Activated CD4-positive, alpha-beta T cell treated with anti-CD3 and anti-CD28 coated beads, Interleukin-2, amount 50 U/mL, for 1 hour (primary cell): ENCODE measurements around the gene STK26.
"Not testable (repeated sequence)": the region's sequence is repeated elsewhere in the genome, so short reads cannot be mapped to it uniquely, and the experiment has no call there.

Source experiments
- DNase-seq: peaks from one replicate; pipeline ENCODE4 v3.0.0-alpha.2; 2020

Gene STK26

GRCh38 chrX:132022967-132023895, at the start of gene STK26:
Gene STK26, plus strand, starts transcription at chrX:132023302. Its CDS starts 316 bp downstream, at chrX:132023618.
- DNase-seq = peak; percentile 68

GRCh38 chrX:131975851-131976250, 47.3 kb upstream of the STK26 start:
- DNase-seq = no peak

GRCh38 chrX:131977619-131978018, 45.5 kb upstream of the STK26 start:
- DNase-seq = no peak

- no peak for DNase-seq
These were observed 44.0 kb upstream of the STK26 start for GRCh38 chrX:131979116-131979515.

GRCh38 chrX:131985526-131986049, 37.5 kb upstream of the STK26 start:
- no peak for DNase-seq

- no peak for DNase-seq
These were observed 35.9 kb upstream of the STK26 start for GRCh38 chrX:131987252-131987651.

GRCh38 chrX:131988236-131988635, 34.9 kb upstream of the STK26 start:
- no peak for DNase-seq

GRCh38 chrX:132001127-132001526, 22.0 kb upstream of the STK26 start:
- DNase-seq = no peak

- no peak for DNase-seq
These were observed 18.4 kb upstream of the STK26 start for GRCh38 chrX:132004728-132005127.

- DNase-seq = no peak
These were observed 13.8 kb upstream of the STK26 start for GRCh38 chrX:132009350-132009749.

GRCh38 chrX:132010213-132010612, 12.9 kb upstream of the STK26 start:
- not testable (repeated sequence) for DNase-seq

- no peak for DNase-seq
These were observed 7.2 kb upstream of the STK26 start for GRCh38 chrX:132015875-132016274.

GRCh38 chrX:132016628-132017430, 6.3 kb upstream of the STK26 start:
- no peak for DNase-seq

GRCh38 chrX:132017431-132018185, 5.5 kb upstream of the STK26 start:
- DNase-seq = no peak

- no peak for DNase-seq
These were observed 720 bp upstream of the STK26 start for GRCh38 chrX:132022198-132022966.

GRCh38 chrX:132023896-132024386, 839 bp downstream of the STK26 start:
- DNase-seq = peak; percentile 27

- no peak for DNase-seq
These were observed 1.9 kb downstream of the STK26 start for GRCh38 chrX:132025041-132025440.

GRCh38 chrX:132030264-132030663, 7.2 kb downstream of the STK26 start:
- DNase-seq = no peak

- no peak for DNase-seq
These were observed 8.8 kb downstream of the STK26 start for GRCh38 chrX:132031867-132032266.

- no peak for DNase-seq
These were observed 10.1 kb downstream of the STK26 start for GRCh38 chrX:132033166-132033565.

- no peak for DNase-seq
These were observed 11.5 kb downstream of the STK26 start for GRCh38 chrX:132034648-132035047.

GRCh38 chrX:132037479-132037993, 14.4 kb downstream of the STK26 start:
- no peak for DNase-seq
